D341Med (cell line): Measurements from ENCODE around the gene LENG8.

ENCODE experiments used
- DNase-seq: peaks from one replicate; pipeline ENCODE4 v3.0.0; 2012; ENCODE audit warnings: low spot score

Gene LENG8

GRCh38 chr19:54424201-54424600, 24.8 kb upstream of the LENG8 start:
- no peak for DNase-seq

DNA sequence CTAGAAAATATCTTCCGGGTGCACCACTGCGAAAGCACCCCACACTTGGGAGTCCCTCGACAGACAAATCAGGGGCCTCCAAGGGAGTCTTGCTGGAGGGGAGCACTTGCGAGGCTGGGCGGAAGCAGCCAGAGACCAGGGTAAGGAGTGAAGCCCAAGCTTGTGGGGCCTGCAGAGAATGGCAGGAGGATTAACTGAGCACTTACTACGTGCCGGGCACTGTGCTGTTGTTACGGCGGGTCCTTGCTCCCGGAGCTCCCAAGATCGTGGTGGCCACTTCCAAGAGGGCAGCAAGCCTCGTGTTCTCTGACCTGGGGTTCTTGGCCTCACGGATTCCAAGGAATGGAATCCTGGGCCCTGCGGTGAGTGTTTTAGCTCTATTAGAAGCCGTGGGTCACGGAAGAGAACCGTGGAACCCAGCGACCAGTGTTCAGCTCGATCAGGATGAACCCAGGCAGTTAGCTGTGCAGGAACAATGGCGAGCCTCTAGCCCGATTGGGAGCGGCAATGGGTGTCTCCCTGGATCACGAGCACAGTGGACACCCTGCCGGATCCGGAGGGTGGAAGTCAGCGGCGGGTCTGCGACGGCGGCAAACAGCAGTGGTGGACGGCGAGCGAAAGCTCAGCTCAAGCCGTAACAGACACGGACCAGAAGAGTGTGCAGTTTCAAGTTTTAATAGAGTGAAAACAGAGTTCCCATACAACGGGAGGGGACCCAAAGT, 24.2 kb upstream of the LENG8 start:
- DNase-seq, result peak; percentile 14

GRCh38 chr19:54425382-54425723, 23.6 kb upstream of the LENG8 start:
- no peak for DNase-seq

DNA sequence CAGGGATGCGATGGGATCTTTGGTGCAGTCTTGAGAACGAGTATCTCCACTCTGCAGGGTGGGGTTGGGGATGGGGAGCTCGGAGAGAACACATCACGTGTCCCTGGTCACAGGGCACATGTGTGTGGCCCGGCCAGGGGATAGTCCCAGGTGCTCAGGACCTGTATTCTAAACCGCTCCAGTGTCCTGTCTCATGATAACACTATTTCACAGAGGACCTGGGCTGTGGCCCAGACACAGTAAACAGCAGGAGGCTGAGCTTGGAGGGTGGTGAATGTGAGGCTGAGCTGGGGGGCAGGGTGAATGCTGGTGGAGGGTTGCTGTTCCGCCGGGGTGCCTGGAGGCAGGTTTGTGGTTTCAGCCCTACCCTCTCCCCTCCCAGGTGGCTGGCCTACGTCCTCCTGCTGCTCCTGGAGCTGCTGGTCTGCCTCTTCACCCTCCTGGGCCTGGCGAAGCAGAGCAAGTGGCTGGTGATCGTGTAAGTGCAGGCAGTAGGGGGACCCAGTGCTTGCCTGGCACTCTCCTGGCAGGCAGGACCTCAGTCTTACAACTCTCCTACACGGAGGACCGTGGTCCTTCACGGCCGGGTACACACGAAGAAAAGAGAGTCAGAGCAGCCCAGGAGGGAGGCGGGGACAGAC, 22.6 kb upstream of the LENG8 start:
- DNase-seq, result no peak

GRCh38 chr19:54427586-54427985, 21.4 kb upstream of the LENG8 start:
- peak; percentile 14 for DNase-seq

DNA sequence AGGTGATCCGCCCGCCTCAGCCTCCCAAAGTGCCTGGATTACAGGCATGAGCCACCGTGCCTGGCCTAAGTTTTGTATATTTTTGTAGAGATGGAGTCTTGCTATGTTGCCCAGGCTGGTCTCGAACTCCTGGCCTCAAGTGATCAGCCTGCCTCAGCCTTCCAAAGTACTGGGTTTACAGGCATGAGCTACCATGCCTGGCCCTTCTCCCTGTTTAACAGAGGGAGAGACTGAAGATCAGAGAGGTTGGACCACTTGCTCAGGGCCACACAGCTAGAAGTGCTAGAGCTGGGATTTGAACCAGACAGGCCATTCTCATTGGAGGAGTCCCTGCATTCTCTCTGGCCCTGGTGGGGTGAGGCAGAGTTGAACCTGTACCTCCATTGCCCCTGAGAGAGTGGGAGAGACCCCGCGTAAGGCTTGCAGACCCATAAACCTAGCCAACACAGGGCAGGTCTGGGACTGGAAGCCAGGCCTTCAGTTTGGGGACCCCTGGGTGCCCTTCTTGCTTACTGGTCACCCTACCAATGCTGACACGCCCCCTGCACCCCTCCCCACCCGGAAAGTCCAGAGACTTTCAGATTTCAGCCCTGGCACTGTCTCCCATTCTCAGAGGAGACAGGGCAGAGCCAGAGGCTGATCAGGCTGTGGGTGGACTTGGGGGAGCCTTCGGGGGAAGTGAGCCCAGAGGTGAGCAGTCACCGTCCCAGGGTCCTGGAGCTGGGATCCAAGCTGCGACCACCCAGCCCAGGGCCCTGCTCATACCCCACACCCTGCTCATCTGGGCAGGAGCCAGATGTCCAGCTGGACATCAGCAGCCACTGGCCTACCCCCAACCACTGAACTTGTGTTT, 20.4 kb upstream of the LENG8 start:
- DNase-seq, result no peak

DNA sequence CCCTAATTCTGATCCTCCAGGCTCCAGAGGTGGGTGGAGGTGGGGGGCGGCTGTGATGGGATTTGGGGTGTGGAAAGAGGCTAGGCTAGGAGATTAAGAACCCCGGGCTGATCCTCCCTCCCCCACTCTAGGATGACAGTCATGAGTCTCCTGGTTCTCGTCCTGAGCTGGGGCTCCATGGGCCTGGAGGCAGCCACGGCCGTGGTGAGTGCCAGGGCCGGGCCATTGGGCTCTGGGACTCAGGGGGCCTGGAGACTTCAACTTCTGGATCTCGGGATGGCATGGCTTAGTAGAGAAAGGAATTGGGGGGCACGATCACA, 19.9 kb upstream of the LENG8 start:
- peak; percentile 33 for DNase-seq

- DNase-seq, result no peak
Measured at GRCh38 chr19:54429545-54430227, 19.3 kb upstream of the LENG8 start.

- DNase-seq, result peak; percentile 86
Measured at GRCh38 chr19:54430306-54431254, 18.4 kb upstream of the LENG8 start.

- no peak for DNase-seq
Measured at GRCh38 chr19:54431255-54431838, 17.7 kb upstream of the LENG8 start.

DNA sequence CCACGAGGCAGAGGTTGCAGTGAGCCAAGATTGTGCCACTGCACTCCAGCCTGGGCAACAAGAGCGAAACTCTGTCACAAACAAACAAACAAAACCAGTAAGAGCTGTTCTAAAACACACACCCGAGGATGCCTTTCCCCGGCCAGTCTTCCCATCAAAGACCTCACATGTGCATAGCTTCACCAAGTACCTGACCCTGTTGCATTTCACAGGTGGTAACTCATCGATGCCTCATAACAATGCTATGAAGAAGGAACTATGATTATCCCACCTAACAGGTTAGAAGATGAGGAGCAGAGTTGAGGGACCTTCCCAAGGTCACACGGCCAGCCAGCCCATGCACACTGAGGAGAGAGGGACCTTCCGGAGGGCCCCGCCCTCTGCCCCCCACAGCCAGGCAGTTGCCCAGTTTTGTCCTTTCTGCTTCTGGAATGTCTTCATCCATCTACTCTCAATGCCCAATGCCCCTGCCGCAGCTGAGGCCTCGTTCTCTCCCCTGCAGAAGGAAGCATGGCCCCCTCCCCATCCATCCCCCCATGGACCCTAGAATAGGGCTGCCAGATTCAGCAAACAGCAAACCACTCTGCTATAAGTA, 16.8 kb upstream of the LENG8 start:
- DNase-seq, result no peak

GRCh38 chr19:54433697-54434096, 15.3 kb upstream of the LENG8 start:
- DNase-seq, result no peak

GRCh38 chr19:54434112-54434872, 14.7 kb upstream of the LENG8 start:
- DNase-seq, result no peak

- DNase-seq, result no peak
Measured at GRCh38 chr19:54434873-54435214, 14.2 kb upstream of the LENG8 start.

- DNase-seq, result no peak
Measured at GRCh38 chr19:54435551-54436016, 13.4 kb upstream of the LENG8 start.

- DNase-seq, result no peak
Measured at GRCh38 chr19:54436031-54436523, 12.9 kb upstream of the LENG8 start.

DNA sequence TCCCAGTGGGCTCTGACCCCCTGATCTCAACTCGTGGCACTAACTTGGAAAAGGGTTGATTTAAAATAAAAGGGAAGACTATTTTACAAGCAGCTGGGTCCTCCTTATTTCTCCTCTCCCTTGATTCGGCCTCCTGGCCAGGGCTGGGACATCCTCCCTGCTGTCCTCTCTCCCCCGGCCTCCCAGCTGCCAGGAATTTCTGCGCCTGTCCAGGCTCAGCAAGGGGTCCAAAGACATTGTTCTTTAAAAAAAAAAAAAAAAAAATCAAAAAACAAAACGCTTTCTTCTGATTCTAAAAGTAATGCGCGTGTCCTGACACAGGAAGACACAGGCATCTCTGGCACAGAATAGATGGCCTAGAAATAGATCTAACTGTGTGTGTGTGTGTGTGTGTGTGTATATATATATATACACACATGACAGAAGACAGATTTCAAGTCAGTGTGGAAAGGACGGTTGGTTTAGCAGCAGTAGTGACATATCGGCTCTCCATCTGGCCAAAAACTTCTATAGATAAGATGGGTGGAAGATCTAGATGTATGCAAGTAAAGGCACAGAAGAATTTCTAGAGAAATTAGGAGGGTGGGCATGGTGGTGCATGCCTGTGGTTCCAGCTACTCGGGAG, 12.3 kb upstream of the LENG8 start:
- DNase-seq, result no peak

DNA sequence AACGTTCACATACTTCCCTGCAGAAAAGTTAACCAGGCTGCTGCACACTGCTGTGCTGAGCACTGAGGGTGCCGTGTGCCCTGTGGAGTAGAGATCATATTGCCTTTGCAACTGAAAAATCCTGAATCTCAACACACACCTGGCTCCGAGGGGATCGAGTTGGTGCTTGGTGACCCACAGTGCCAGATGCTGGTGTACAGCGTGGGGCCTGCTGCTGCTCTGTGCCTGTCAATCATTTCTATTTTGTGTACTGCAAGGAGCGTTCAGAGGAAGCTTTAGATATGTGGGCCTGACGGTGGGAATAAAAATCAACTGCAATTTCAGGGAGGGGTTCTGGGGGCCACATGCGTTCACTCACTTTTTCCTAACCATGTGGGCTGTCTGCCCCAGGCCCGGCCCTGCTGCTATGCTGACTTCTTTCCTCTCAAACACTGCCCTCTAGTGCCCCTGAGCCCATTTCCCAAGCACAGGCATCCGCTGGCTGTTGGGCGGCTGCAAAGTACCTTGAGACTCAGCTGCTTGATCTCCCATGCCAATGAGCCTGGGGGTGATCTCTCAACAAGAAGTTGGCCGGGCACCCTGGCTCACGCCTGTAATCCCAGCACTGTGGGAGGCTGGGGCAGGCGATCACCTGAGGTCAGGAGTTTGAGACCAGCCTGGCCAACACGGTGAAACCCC, 9.7 kb upstream of the LENG8 start:
- DNase-seq, result peak; percentile 84

DNA sequence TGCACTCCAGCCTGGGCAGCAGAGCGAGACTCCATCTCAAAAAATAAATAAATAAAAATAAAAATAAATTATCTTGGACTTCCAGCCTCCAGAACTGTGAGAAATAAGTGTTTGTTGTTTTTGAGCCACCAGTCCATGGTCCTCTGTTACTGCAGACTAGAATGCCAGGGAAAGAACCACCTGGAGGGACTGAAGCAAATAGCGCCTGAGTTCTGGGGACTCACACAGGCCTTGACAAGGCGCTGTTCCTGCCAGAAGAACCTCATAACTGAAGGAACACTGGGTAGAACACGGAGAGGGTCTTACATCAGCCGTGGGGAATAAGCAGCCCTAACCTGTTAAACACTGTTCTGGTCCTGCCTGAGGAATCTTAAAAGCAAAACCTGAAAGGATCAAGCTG, 8.4 kb upstream of the LENG8 start:
- DNase-seq, result no peak
